HepG2 (cell line): ENCODE data around the gene CRKL. TPM values are rescaled to one million over a fixed set of nuclear protein-coding genes. Genes with fewer than 3 reads are reported as not detected.

Experiments used
- ATM ChIP-seq: fragments of 450-650 bp; IDR thresholded peaks from 2 replicates; pipeline ENCODE4 v1.7.1; 2017; ENCODE audit warnings: mild to moderate bottlenecking, borderline replicate concordance
- FOXJ3 ChIP-seq: sonication (generic); formaldehyde crosslinking; IDR thresholded peaks from 2 replicates; pipeline ENCODE4 v1.4.0; 2020; ENCODE audit warnings: missing genetic modification reagents, mild to moderate bottlenecking, borderline replicate concordance
- ISX ChIP-seq: sonication (generic); formaldehyde crosslinking; conservative IDR thresholded peaks from 2 replicates; pipeline ENCODE4 v1.5.0; 2020; ENCODE audit warnings: missing genetic modification reagents
- MED13 ChIP-seq: sonication (generic); formaldehyde crosslinking; IDR thresholded peaks from 2 replicates; pipeline ENCODE4 v1.5.0; 2020; ENCODE audit warnings: missing genetic modification reagents
- MEF2D ChIP-seq: sonication (generic); formaldehyde crosslinking; IDR thresholded peaks from 2 replicates; pipeline ENCODE4 v1.5.1; 2020; ENCODE audit warnings: mild to moderate bottlenecking, missing genetic modification reagents
- NR3C1 ChIP-seq: sonication (generic); formaldehyde crosslinking; IDR thresholded peaks from 2 replicates; pipeline ENCODE4 v1.4.0; 2020; ENCODE audit warnings: missing genetic modification reagents
- TCF12 ChIP-seq, 2 experiments: fragments of 450-650 bp in 1 of 2; sonication (generic) in 1 of 2; formaldehyde crosslinking in 1 of 2; IDR thresholded peaks; 2 replicates each; pipeline versions ENCODE4 v1.6.1 to v1.8.0; 2017 to 2022; ENCODE audit warnings: antibody characterized with exemption in 1 of 2, mild to moderate bottlenecking in 1 of 2, missing genetic modification reagents in 1 of 2, moderate library complexity in 1 of 2
- TFDP1 ChIP-seq: IDR thresholded peaks from 2 replicates; pipeline ENCODE4 v1.6.1; 2016; ENCODE audit warnings: missing compliant biosample characterization, missing genetic modification reagents, borderline replicate concordance
- YY1 ChIP-seq: IDR thresholded peaks from 2 replicates; pipeline ENCODE4 v1.6.1; 2011; ENCODE audit warnings: low read length, low read depth, moderate library complexity, mild to moderate bottlenecking; ENCODE audit not compliant: insufficient read depth, insufficient replicate concordance
- ZBED4 ChIP-seq: sonication (generic); formaldehyde crosslinking; IDR thresholded peaks from 2 replicates; pipeline ENCODE4 v1.4.0; 2020; ENCODE audit warnings: missing genetic modification reagents, borderline replicate concordance
- ZBTB43 ChIP-seq: sonication (generic); formaldehyde crosslinking; conservative IDR thresholded peaks from 2 replicates; pipeline ENCODE4 v1.4.0; 2020; ENCODE audit warnings: missing genetic modification reagents
- ZBTB49 ChIP-seq: sonication (generic); formaldehyde crosslinking; IDR thresholded peaks from 2 replicates; pipeline ENCODE4 v1.4.0; 2020; ENCODE audit warnings: missing genetic modification reagents, borderline replicate concordance
- ZNF256 ChIP-seq: sonication (generic); formaldehyde crosslinking; conservative IDR thresholded peaks from 2 replicates; pipeline ENCODE4 v1.4.0; 2020; ENCODE audit warnings: missing genetic modification reagents
- ZNF383 ChIP-seq: sonication (generic); formaldehyde crosslinking; IDR thresholded peaks from 2 replicates; pipeline ENCODE4 v1.4.0; 2020; ENCODE audit warnings: missing genetic modification reagents, mild to moderate bottlenecking, borderline replicate concordance
- ZNF580 ChIP-seq: IDR thresholded peaks from 2 replicates; pipeline ENCODE4 v1.6.1; 2016; ENCODE audit warnings: low read depth, borderline replicate concordance
- ZNF788 ChIP-seq: sonication (generic); formaldehyde crosslinking; IDR thresholded peaks from 2 replicates; pipeline ENCODE4 v1.5.0; 2020; ENCODE audit warnings: mild to moderate bottlenecking, missing genetic modification reagents, borderline replicate concordance
- ZSCAN25 ChIP-seq: sonication (generic); formaldehyde crosslinking; IDR thresholded peaks from 2 replicates; pipeline ENCODE4 v1.8.0; 2022; ENCODE audit warnings: mild to moderate bottlenecking, missing genetic modification reagents
- polyA plus RNA-seq, 8 experiments: library from polyadenylated mRNA; depleted of rRNA in 3 of 8; stranded (reverse) in 7 of 8; unstranded in 1 of 8; fragments of >200 nt; fragmentation: Illumina TruSeq in 4 of 8; extraction: Trizol in 4 of 8; gene quantifications; 2 replicates each; pipeline versions ENCODE4 v1.2.1 to v1.2.3, GENCODE V29; 2011 to 2016; ENCODE audit warnings: low read depth in 4 of 8, missing spikeins in 1 of 8, mixed read lengths in 1 of 8; ENCODE audit not compliant: insufficient read depth in 1 of 8
- total RNA-seq, 5 experiments: library from RNA; depleted of rRNA; stranded (reverse); fragments of >200 nt; fragmentation: Illumina TruSeq; extraction: Trizol; gene quantifications; 2 replicates each; pipeline ENCODE4 v1.2.3, GENCODE V29; 2016; ENCODE audit warnings: low read depth in 1 of 5

CRKL gene
- total and polyA plus RNA-seq, 2 of the 13 experiments (the other 11 are each of a cell fraction or from before 2014, with no cell fraction given), result 37.4 to 60.6 TPM

GRCh38 chr22:20981787-20982562 lies 64.8 kb downstream of the CRKL start, which contains the start of gene LZTR1 (continued):
- TF ChIP-seq ZBTB43 (CRISPR knock-in tag), result peak; percentile 87
- TF ChIP-seq ZNF383 (CRISPR knock-in tag), result no peak
- peak; percentile 57; the same call in 1 of the 2 replicates for TF ChIP-seq ZNF580
- TF ChIP-seq ISX (CRISPR knock-in tag), result peak; percentile 98
- TF ChIP-seq ZSCAN25 (CRISPR knock-in tag), result peak; percentile 78
- TF ChIP-seq ZBED4, result peak; percentile 81; the same call in 1 of the 2 replicates
- TF ChIP-seq MED13 (CRISPR knock-in tag), result peak; percentile 84; the same call in 1 of the 2 replicates
- TF ChIP-seq TFDP1, result peak; percentile 55; the same call in 1 of the 2 replicates
- no peak for TF ChIP-seq NR3C1 (CRISPR knock-in tag)
- TF ChIP-seq ZBTB49, result 0 out of 2 replicates have a peak, but pooled peaks have one; percentile 61
- TF ChIP-seq ZNF256 (CRISPR knock-in tag), result peak; percentile 89
- TF ChIP-seq TCF12 (IDR thresholded peaks at IDR 0.05), result no peak
- peak; percentile 92 for TF ChIP-seq TCF12 (CRISPR knock-in tag; IDR thresholded peaks at IDR 0.05)
- peak; percentile 96 for TF ChIP-seq ZNF788 (CRISPR knock-in tag)
- TF ChIP-seq MEF2D (CRISPR knock-in tag), result peak; percentile 92
- TF ChIP-seq YY1, result peak; percentile 49
- TF ChIP-seq ATM, result no peak
- TF ChIP-seq FOXJ3, result peak; percentile 87; the same call in 1 of the 2 replicates
